H9 (cell line): Measurements from ENCODE around the gene VCAN. TPM values are rescaled to one million over a fixed set of nuclear protein-coding genes. Genes with fewer than 3 reads are reported as not detected.

ENCODE experiments used
- DNase-seq: peaks from one replicate; pipeline ENCODE4 v3.0.0-alpha.2; 2017
- H2AFZ ChIP-seq: one replicate; pipeline ENCODE4 v1.6.1; 2013; ENCODE audit warnings: mild to moderate bottlenecking, low read length, control low read depth, moderate library complexity
- H2AK5ac ChIP-seq: 2 replicates; pipeline ENCODE4 v1.6.1; 2013; ENCODE audit warnings: low read length, control low read depth, mixed read lengths; ENCODE audit not compliant: insufficient read length
- H2BK120ac ChIP-seq: one replicate; pipeline ENCODE4 v1.6.1; 2013; ENCODE audit warnings: low read depth, mild to moderate bottlenecking, low read length, control low read depth, inconsistent platforms; ENCODE audit not compliant: poor library complexity, severe bottlenecking
- H2BK12ac ChIP-seq: 2 replicates; pipeline ENCODE4 v1.6.1; 2013; ENCODE audit warnings: low read length, control low read depth, mixed read lengths, low read depth; ENCODE audit not compliant: insufficient read length
- H2BK15ac ChIP-seq: 2 replicates; pipeline ENCODE4 v1.6.1; 2013; ENCODE audit warnings: low read depth, low read length, control low read depth
- H2BK20ac ChIP-seq: one replicate; pipeline ENCODE4 v1.6.1; 2013; ENCODE audit warnings: low read depth, mild to moderate bottlenecking, low read length, control low read depth, inconsistent platforms; ENCODE audit not compliant: poor library complexity, severe bottlenecking
- H2BK5ac ChIP-seq: 2 replicates; pipeline ENCODE4 v1.6.1; 2013; ENCODE audit warnings: low read length, control low read depth, mixed read lengths; ENCODE audit not compliant: insufficient read length
- H3K14ac ChIP-seq: 2 replicates; pipeline ENCODE4 v1.6.1; 2013; ENCODE audit warnings: low read length, control low read depth; ENCODE audit not compliant: insufficient read depth
- H3K18ac ChIP-seq: 2 replicates; pipeline ENCODE4 v1.6.1; 2013; ENCODE audit warnings: low read depth, mild to moderate bottlenecking, mixed read lengths, low read length, control low read depth; ENCODE audit not compliant: insufficient read length
- H3K23ac ChIP-seq: 2 replicates; pipeline ENCODE4 v1.6.1; 2013; ENCODE audit warnings: low read length, control low read depth, mixed read lengths, low read depth; ENCODE audit not compliant: insufficient read length
- H3K23me2 ChIP-seq: 2 replicates; pipeline ENCODE4 v1.6.1; 2013; ENCODE audit warnings: low read depth, mild to moderate bottlenecking, mixed read lengths, low read length, control low read depth; ENCODE audit not compliant: insufficient read length, poor library complexity, severe bottlenecking
- H3K27ac ChIP-seq: 2 replicates; pipeline ENCODE4 v1.5.1; 2013; ENCODE audit warnings: low read length, control low read depth, mixed read lengths, low read depth; ENCODE audit not compliant: insufficient read length
- H3K27me3 ChIP-seq: 2 replicates; pipeline ENCODE4 v1.6.1; 2013; ENCODE audit warnings: low read length, control low read depth, inconsistent platforms; ENCODE audit not compliant: insufficient read depth
- H3K4ac ChIP-seq: 2 replicates; pipeline ENCODE4 v1.6.1; 2013; ENCODE audit warnings: low read depth, mild to moderate bottlenecking, control low read depth, inconsistent platforms, low read length, moderate library complexity
- H3K4me1 ChIP-seq: 2 replicates; pipeline ENCODE4 v1.6.1; 2013; ENCODE audit warnings: low read length, control low read depth, inconsistent platforms; ENCODE audit not compliant: insufficient read depth
- H3K4me2 ChIP-seq: 2 replicates; pipeline ENCODE4 v1.6.1; 2013; ENCODE audit warnings: low read length, control low read depth, mixed read lengths; ENCODE audit not compliant: insufficient read length, insufficient read depth
- H3K56ac ChIP-seq: 2 replicates; pipeline ENCODE4 v1.6.1; 2013; ENCODE audit warnings: low read depth, mild to moderate bottlenecking, mixed read lengths, low read length, control low read depth; ENCODE audit not compliant: insufficient read length
- H3K79me1 ChIP-seq: 2 replicates; pipeline ENCODE4 v1.6.1; 2013; ENCODE audit warnings: low read depth, mild to moderate bottlenecking, moderate library complexity, low read length, control low read depth, inconsistent platforms; ENCODE audit not compliant: insufficient read depth, poor library complexity, severe bottlenecking
- H3K79me2 ChIP-seq: 2 replicates; pipeline ENCODE4 v1.6.1; 2013; ENCODE audit warnings: low read length, control low read depth, inconsistent platforms; ENCODE audit not compliant: insufficient read depth
- H3K9ac ChIP-seq: 2 replicates; pipeline ENCODE4 v1.6.1; 2013; ENCODE audit warnings: low read length, control low read depth, mixed read lengths; ENCODE audit not compliant: insufficient read length; ENCODE audit errors: extremely low read depth
- H3K9me3 ChIP-seq: one replicate; pipeline ENCODE4 v1.6.1; 2013; ENCODE audit warnings: low read depth, low read length, inconsistent platforms; ENCODE audit not compliant: control insufficient read depth
- H3T11ph ChIP-seq: one replicate; pipeline ENCODE4 v1.6.1; 2013; ENCODE audit warnings: mild to moderate bottlenecking, low read length, control low read depth, inconsistent platforms
- H4K20me1 ChIP-seq: one replicate; pipeline ENCODE4 v1.6.1; 2013; ENCODE audit not compliant: control insufficient read depth, insufficient read length, insufficient read depth
- H4K5ac ChIP-seq: 2 replicates; pipeline ENCODE4 v1.6.1; 2013; ENCODE audit warnings: low read depth, mild to moderate bottlenecking, mixed read lengths, low read length, control low read depth; ENCODE audit not compliant: insufficient read length
- H4K8ac ChIP-seq: replicated peaks from 2 replicates; pipeline ENCODE4 v1.6.1; 2013; ENCODE audit warnings: low read length, control low read depth, mixed read lengths, low read depth; ENCODE audit not compliant: insufficient read length
- H4K91ac ChIP-seq: 2 replicates; pipeline ENCODE4 v1.6.1; 2013; ENCODE audit warnings: low read depth, mild to moderate bottlenecking, moderate library complexity, mixed read lengths, low read length, control low read depth; ENCODE audit not compliant: insufficient read length
- H3K27ac Mint-ChIP-seq, 3 experiments: 2 replicates in 2 of 3; 3 replicates in 1 of 3; pipeline ENCODE4 v1.8.0; 2020 to 2021; ENCODE audit warnings: mixed read lengths in 3 of 3, mild to moderate bottlenecking in 1 of 3, moderate library complexity in 1 of 3
- H3K27me3 Mint-ChIP-seq: 2 replicates; pipeline ENCODE4 v1.8.0; 2021; ENCODE audit warnings: low read depth, mild to moderate bottlenecking, moderate library complexity, mixed read lengths
- H3K36me3 Mint-ChIP-seq, 3 experiments: 2 replicates in 2 of 3; 3 replicates in 1 of 3; pipeline ENCODE4 v1.8.0; 2020 to 2021; ENCODE audit warnings: low read depth in 3 of 3, mixed read lengths in 3 of 3; ENCODE audit not compliant: insufficient read depth in 1 of 3
- H3K4me1 Mint-ChIP-seq, 2 experiments: 2 replicates each; pipeline ENCODE4 v1.8.0; 2020; ENCODE audit warnings: mixed read lengths in 2 of 2
- H3K4me3 Mint-ChIP-seq, 2 experiments: 2 replicates in 1 of 2; 3 replicates in 1 of 2; pipeline ENCODE4 v1.8.0; 2020 to 2021; ENCODE audit warnings: mild to moderate bottlenecking in 2 of 2, mixed read lengths in 2 of 2, moderate library complexity in 1 of 2
- H3K9me3 Mint-ChIP-seq, 2 experiments: 2 replicates in 1 of 2; 3 replicates in 1 of 2; pipeline ENCODE4 v1.8.0; 2020; ENCODE audit warnings: mild to moderate bottlenecking in 2 of 2, mixed read lengths in 2 of 2, moderate library complexity in 1 of 2
- CTCF ChIP-seq: fragments of 200-600 bp; sonication (generic); conservative IDR thresholded peaks from 3 replicates; pipeline ENCODE4 v1.8.0; 2021; ENCODE audit warnings: antibody characterized with exemption, mild to moderate bottlenecking
- WGBS: extraction: QIAGEN DNeasy Blood & Tissue Kit; methylation state at CpG from one replicate; pipeline ENCODE4 v1.1.7; 2013; ENCODE audit warnings: missing lambda C conversion rate, low lambda C conversion rate, mixed read lengths; ENCODE audit not compliant: insufficient read length; ENCODE audit errors: extremely low coverage; 5-methylcytosine and 5-hydroxymethylcytosine counted together
- total RNA-seq: library from RNA; stranded (reverse); gene quantifications from 2 replicates; pipeline ENCODE4 v1.2.1, GENCODE V29; 2021

Gene VCAN
- total RNA-seq, 1 experiment from 2014 or later = 278 TPM

DNA sequence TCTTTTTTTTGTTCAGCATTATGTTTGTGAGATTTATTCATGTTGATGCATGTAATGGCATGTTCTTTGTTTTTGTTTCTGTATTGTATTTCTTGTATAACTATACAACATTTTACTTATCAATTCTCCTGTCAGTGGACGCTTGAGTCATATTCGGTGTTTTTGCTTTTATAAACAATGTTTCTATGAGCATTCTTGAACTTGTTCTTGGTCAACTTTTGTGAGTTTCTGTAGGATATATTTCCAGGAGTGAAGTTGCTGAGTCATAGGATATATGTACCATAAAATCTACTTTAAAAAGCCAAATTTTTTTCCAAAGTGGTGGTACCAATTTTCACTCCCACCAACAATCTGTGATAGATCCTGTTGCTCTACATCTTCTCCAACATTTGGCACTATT, 104.8 kb downstream of the VCAN start:
- no peak for TF ChIP-seq CTCF
- no peak overlapping the region for H4K91ac ChIP-seq
- H4K20me1 ChIP-seq = no peaks in the 10 kb centered on the region
- no peak overlapping the region for H2BK20ac ChIP-seq
- H2BK120ac ChIP-seq = no peak overlapping the region
- H4K5ac ChIP-seq = no peak overlapping the region
- no peak overlapping the region for H3K9ac ChIP-seq
- DNase-seq = no peak
- Mint-ChIP-seq H3K4me3 (no peak overlapping the region), H3K27me3 (no peaks in the 10 kb centered on the region), H3K4me1 (no peaks in the 10 kb centered on the region), H3K9me3 (no peaks in the 10 kb centered on the region; a peak in 2 of 5 replicates), H3K36me3 (peaks cover 36 to 67% (median 53%) of the 10 kb centered on the region in 3 experiments), H3K27ac (peak overlapping the region in 1 of 3 experiments; percentile 9; a peak in 1 of 7 replicates)
- H3K27ac ChIP-seq = no peak overlapping the region
- no peak overlapping the region for H2BK5ac ChIP-seq
- no peak overlapping the region for H3K18ac ChIP-seq
- H3K79me2 ChIP-seq = no peaks in the 10 kb centered on the region
- no peaks in the 10 kb centered on the region for H3K27me3 ChIP-seq
- no peak overlapping the region for H3T11ph ChIP-seq
- H2BK12ac ChIP-seq = no peak overlapping the region
- no peaks in the 10 kb centered on the region for H3K4me1 ChIP-seq
- H3K14ac ChIP-seq = no peak overlapping the region
- H3K79me1 ChIP-seq = no peaks in the 10 kb centered on the region
- H3K9me3 ChIP-seq = no peaks in the 10 kb centered on the region
- no peak overlapping the region for H4K8ac ChIP-seq
- H3K4me2 ChIP-seq = no peak overlapping the region
- no peak overlapping the region for H2AFZ ChIP-seq
- no peak overlapping the region for H3K56ac ChIP-seq
- no peak overlapping the region for H2BK15ac ChIP-seq
- H3K23me2 ChIP-seq = no peaks in the 10 kb centered on the region
- H2AK5ac ChIP-seq = no peak overlapping the region
- WGBS = no CpG with 5 or more reads among the region's 2 CpGs
- no peak overlapping the region for H3K23ac ChIP-seq
- H3K4ac ChIP-seq = no peak overlapping the region
